Activated effector memory CD4-positive, alpha-beta T cell treated with anti-CD3 and anti-CD28 coated beads, Interleukin-2, amount 50 U/mL, for 16 hours (primary cell): ENCODE results near the gene IDS.

ENCODE experiments used
- DNase-seq: peaks from one replicate; pipeline ENCODE4 v3.0.0-alpha.2; 2020

IDS gene

DNA sequence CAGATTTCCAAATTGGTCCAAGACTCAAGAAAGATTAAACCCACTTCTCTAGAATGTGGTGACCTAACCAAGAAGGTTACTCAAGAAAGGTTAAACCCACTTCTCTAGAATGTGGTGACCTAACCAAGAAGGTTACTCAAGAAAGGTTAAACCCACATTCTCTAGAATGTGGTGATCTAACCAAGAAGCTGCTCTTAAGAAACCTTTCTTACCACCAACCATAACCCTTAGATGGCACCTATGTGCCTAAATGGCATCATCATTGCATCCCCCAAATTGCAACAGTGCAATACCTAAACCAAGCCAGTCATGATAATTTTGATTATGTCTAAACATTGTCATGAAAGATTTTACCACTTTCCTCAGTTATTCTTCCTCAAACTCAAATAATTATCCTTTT, 49.2 kb downstream of the IDS start:
- no peak for DNase-seq

DNA sequence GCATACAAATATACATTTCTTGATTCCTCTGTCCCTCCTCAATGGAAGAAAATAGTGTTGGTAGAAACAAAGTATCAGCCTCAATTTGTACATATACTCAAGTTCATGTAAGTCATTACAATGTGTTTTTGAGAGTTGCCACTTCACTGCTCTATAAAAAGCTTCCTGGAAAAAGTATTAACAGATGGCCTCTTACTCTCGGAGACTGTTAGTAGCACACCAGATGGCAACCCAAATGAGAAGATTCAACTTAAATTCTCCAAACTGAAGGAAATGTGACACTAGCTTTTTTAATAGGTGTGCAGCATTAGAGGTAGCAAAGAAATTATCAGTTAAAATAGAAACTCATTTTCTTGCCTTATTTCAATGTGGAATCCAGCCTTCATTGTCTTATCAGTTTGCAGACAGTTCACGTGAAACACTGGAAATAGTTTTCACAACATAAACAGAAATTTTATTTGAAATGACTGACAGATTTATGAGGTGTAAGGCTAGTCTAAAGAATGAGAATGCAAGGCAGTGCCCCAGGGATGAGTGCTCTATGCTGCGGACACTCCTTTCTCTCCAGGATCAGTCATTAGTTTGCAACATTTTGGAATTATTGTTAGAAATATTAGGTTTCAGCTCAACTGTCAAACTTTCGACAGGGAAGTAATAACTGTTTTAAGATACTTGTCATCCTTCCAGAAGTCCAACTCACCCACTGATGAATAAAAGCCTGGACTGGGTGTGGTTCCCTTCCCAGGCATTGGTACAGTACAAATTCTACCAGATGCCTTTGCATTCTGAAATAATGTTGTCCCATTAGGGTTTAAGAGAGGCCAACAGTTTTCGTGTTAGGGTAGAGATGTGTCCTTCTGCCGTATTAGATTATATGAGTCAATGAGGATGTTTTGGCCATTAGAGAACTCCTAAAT, 50.9 kb downstream of the IDS start:
- DNase-seq: no peak

DNA sequence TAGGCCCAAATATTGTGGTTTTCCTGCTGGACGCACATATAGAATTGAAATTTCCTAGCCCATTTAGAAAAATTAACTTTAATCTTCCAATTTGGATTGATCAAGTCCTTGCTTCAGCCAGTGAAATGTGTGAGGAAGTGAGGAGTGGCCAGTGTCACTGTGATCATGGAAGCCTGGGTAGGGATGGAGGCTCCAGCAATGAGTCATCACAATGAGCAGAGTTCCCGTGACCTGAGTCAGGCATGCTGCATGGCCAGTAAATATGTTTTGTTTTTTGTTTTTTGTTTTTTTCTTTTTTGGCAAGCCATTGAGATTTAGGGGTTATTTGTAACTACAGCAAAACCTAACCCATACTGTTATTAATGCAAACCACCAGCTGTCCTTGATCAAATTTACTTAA, 52.1 kb downstream of the IDS start:
- no peak for DNase-seq

DNA sequence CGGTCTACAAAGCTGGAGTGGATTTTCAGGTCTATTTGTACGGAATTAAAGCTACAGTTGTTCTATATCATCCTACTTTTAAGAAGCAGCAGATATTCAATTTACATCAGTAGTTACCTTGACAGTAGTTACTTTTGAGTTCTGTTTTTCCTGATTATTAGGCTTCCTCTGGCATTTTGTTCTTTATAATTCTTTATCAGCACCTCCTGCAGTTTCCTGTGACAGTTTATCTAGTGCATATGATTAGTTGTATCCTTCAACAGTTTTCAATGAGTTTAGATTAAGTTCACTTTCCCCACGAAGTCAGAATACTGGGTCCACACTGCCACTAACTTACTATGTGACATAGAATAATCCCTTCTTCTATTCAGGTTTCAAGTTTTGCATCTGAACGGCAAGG, 71.7 kb downstream of the IDS start:
- no peak for DNase-seq

DNA sequence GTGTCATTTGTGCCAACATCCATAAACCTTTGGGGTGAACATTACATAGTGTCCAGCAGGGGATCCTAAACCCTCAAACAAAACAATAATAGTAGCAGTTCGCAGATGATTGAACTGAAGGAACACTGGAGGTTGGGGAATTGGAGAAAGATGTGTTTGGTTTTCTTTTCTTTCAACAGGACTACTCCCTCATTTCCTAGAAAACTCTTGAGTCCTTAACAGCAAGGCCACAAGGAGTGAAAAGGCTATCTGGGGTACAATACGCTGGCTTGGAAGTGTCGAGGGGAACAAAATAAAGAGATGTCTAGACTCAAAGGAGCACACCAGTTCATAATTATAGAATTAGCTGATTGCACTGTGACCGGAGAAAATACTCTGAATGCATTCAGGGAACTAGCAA, 72.1 kb downstream of the IDS start:
- DNase-seq: no peak
